HEK293 (cell line): ENCODE measurements around the gene C12orf57.

Experiments used
- CTCF ChIA-PET: fragments of 350-600 bp; formaldehyde crosslinking; extraction: SDS; loops from one replicate; lab custom pipeline; 2021; ENCODE audit warnings: antibody characterized with exemption; lab: Yijun Ruan, JAX
- POLR2A ChIA-PET: fragments of 300-600 bp; formaldehyde crosslinking; extraction: SDS; loops from one replicate; lab custom pipeline; 2020; ENCODE audit warnings: antibody characterized with exemption, inconsistent platforms; lab: Yijun Ruan, JAX
- H3K27ac ChIP-seq: fragments of 200-500 bp; sonication (Bioruptor generic); 2 replicates; pipeline ENCODE4 v1.5.1; 2014; ENCODE audit warnings: low read depth, low read length, control low read depth, inconsistent platforms; ENCODE audit errors: extremely low read depth
- H3K36me3 ChIP-seq, 2 experiments: fragments of 200-500 bp in 1 of 2; sonication (Bioruptor generic) in 1 of 2; 1 replicate in 1 of 2; 2 replicates in 1 of 2; pipeline ENCODE4 v1.5.1; 2014 to 2017; ENCODE audit warnings: inconsistent platforms in 2 of 2, low read length in 2 of 2; ENCODE audit not compliant: control insufficient read depth in 2 of 2, insufficient read depth in 1 of 2
- H3K4me1 ChIP-seq: fragments of 200-500 bp; sonication (Bioruptor generic); 2 replicates; pipeline ENCODE4 v1.5.1; 2014; ENCODE audit warnings: mild to moderate bottlenecking, low read length, inconsistent platforms; ENCODE audit not compliant: control insufficient read depth, insufficient read depth
- H3K4me3 ChIP-seq: 2 replicates; pipeline ENCODE4 v1.5.1; 2011; ENCODE audit warnings: low read depth, mild to moderate bottlenecking, control low read depth, low read length, moderate library complexity
- H3K9me3 ChIP-seq: fragments of 200-500 bp; sonication (Bioruptor generic); 2 replicates; pipeline ENCODE4 v1.5.1; 2014; ENCODE audit warnings: low read depth, low read length, inconsistent platforms; ENCODE audit not compliant: control insufficient read depth, insufficient read depth
- FEZF1 ChIP-seq: fragments of 450-650 bp; formaldehyde crosslinking; IDR thresholded peaks from 2 replicates; pipeline ENCODE4 v1.5.1; 2016; ENCODE audit warnings: missing biosample characterization, missing genetic modification characterization
- KLF1 ChIP-seq: fragments of 450-650 bp; formaldehyde crosslinking; IDR thresholded peaks from 2 replicates; pipeline ENCODE4 v1.5.1; 2016; ENCODE audit warnings: missing biosample characterization, missing genetic modification characterization
- OVOL3 ChIP-seq: fragments of 450-650 bp; formaldehyde crosslinking; IDR thresholded peaks from 2 replicates; pipeline ENCODE4 v1.5.1; 2016; ENCODE audit warnings: missing biosample characterization, missing genetic modification characterization
- PRDM2 ChIP-seq: fragments of 450-650 bp; formaldehyde crosslinking; IDR thresholded peaks from 2 replicates; pipeline ENCODE4 v1.5.1; 2016; ENCODE audit warnings: missing biosample characterization, missing genetic modification characterization, borderline replicate concordance
- SP2 ChIP-seq: fragments of 450-650 bp; formaldehyde crosslinking; IDR thresholded peaks from 2 replicates; pipeline ENCODE4 v1.5.1; 2016; ENCODE audit warnings: missing biosample characterization, missing genetic modification characterization
- WT1 ChIP-seq: fragments of 450-650 bp; formaldehyde crosslinking; IDR thresholded peaks from 2 replicates; pipeline ENCODE4 v1.5.1; 2016; ENCODE audit warnings: missing biosample characterization, missing genetic modification characterization
- ZBTB17 ChIP-seq: fragments of 450-650 bp; formaldehyde crosslinking; IDR thresholded peaks from 2 replicates; pipeline ENCODE4 v1.5.1; 2016; ENCODE audit warnings: missing biosample characterization, missing genetic modification characterization
- ZBTB20 ChIP-seq: fragments of 450-650 bp; formaldehyde crosslinking; IDR thresholded peaks from 2 replicates; pipeline ENCODE4 v1.5.1; 2016; ENCODE audit warnings: missing biosample characterization, missing genetic modification characterization
- ZEB2 ChIP-seq: fragments of 450-650 bp; formaldehyde crosslinking; IDR thresholded peaks from 2 replicates; pipeline ENCODE4 v1.5.1; 2016; ENCODE audit warnings: missing biosample characterization, missing genetic modification characterization
- ZFP37 ChIP-seq: fragments of 450-650 bp; formaldehyde crosslinking; IDR thresholded peaks from 2 replicates; pipeline ENCODE4 v1.5.1; 2016; ENCODE audit warnings: missing biosample characterization, missing genetic modification characterization
- ZFP69B ChIP-seq: fragments of 450-650 bp; formaldehyde crosslinking; IDR thresholded peaks from 2 replicates; pipeline ENCODE4 v1.5.1; 2016; ENCODE audit warnings: missing biosample characterization, missing genetic modification characterization
- ZNF10 ChIP-seq: fragments of 450-650 bp; formaldehyde crosslinking; IDR thresholded peaks from 2 replicates; pipeline ENCODE4 v1.5.1; 2017; ENCODE audit warnings: missing biosample characterization, missing genetic modification characterization
- ZNF114 ChIP-seq: fragments of 450-650 bp; formaldehyde crosslinking; IDR thresholded peaks from 2 replicates; pipeline ENCODE4 v1.5.0; 2017; ENCODE audit warnings: missing biosample characterization, missing genetic modification characterization
- ZNF146 ChIP-seq: fragments of 450-650 bp; formaldehyde crosslinking; IDR thresholded peaks from 2 replicates; pipeline ENCODE4 v1.5.1; 2016; ENCODE audit warnings: missing biosample characterization, missing genetic modification characterization
- ZNF266 ChIP-seq: fragments of 450-650 bp; formaldehyde crosslinking; IDR thresholded peaks from 2 replicates; pipeline ENCODE4 v1.5.1; 2016; ENCODE audit warnings: missing biosample characterization, missing genetic modification characterization, low read depth
- ZNF335 ChIP-seq: fragments of 450-650 bp; formaldehyde crosslinking; conservative IDR thresholded peaks from 2 replicates; pipeline ENCODE4 v1.5.1; 2016; ENCODE audit warnings: missing biosample characterization, missing genetic modification characterization
- ZNF548 ChIP-seq: fragments of 450-650 bp; formaldehyde crosslinking; IDR thresholded peaks from 2 replicates; pipeline ENCODE4 v1.5.1; 2016; ENCODE audit warnings: missing biosample characterization, missing genetic modification characterization
- ZNF610 ChIP-seq: fragments of 450-650 bp; formaldehyde crosslinking; IDR thresholded peaks from 2 replicates; pipeline ENCODE4 v1.5.1; 2016; ENCODE audit warnings: missing biosample characterization, missing genetic modification characterization, borderline replicate concordance
- ZNF677 ChIP-seq: fragments of 450-650 bp; IDR thresholded peaks from 2 replicates; pipeline ENCODE4 v1.5.0; 2018; ENCODE audit warnings: missing biosample characterization, mild to moderate bottlenecking, missing genetic modification characterization, moderate library complexity
- ZNF768 ChIP-seq: fragments of 450-650 bp; formaldehyde crosslinking; IDR thresholded peaks from 2 replicates; pipeline ENCODE4 v1.5.1; 2018; ENCODE audit warnings: missing biosample characterization, mild to moderate bottlenecking, missing genetic modification characterization
- ZNF776 ChIP-seq: fragments of 450-650 bp; formaldehyde crosslinking; IDR thresholded peaks from 2 replicates; pipeline ENCODE4 v1.5.0; 2017; ENCODE audit warnings: missing biosample characterization, missing genetic modification characterization, borderline replicate concordance
- ZSCAN18 ChIP-seq: fragments of 450-650 bp; formaldehyde crosslinking; IDR thresholded peaks from 2 replicates; pipeline ENCODE4 v1.5.1; 2016; ENCODE audit warnings: missing biosample characterization, missing genetic modification characterization
- TF ChIP-seq, protein P1 (sequence below): fragments of 450-650 bp; formaldehyde crosslinking; IDR thresholded peaks from 2 replicates; pipeline ENCODE4 v1.5.1; 2017; ENCODE audit warnings: missing biosample characterization, missing genetic modification characterization
- TF ChIP-seq, protein P2 (sequence below): fragments of 450-650 bp; formaldehyde crosslinking; IDR thresholded peaks from 2 replicates; pipeline ENCODE4 v1.5.1; 2016; ENCODE audit warnings: missing biosample characterization, missing genetic modification characterization, borderline replicate concordance

C12orf57 gene

GRCh38 chr12:6943389-6943721 is 467 bp upstream of the C12orf57 start:
- ChIA-PET POLR2A (interaction anchor here (0.7 to 4.9 kb wide), 33 partner anchors 9 to 409 kb away, joined by 3 to 99 read pairs (median 5); partner anchors contain the start of genes C1RL, CDCA3, COPS7A and ENO2), CTCF (interaction anchor here (0.8 to 6.8 kb wide), 18 partner anchors 10 to 323 kb away, joined by 3 to 138 read pairs (median 6); partner anchors contain the start of genes C1R, C1RL and SPSB2)
- Histone ChIP-seq H3K36me3 (peaks cover 10 to 42% of the 10 kb centered on the region in 2 experiments; a peak in 2 of 3 replicates), H3K9me3 (no peaks in the 10 kb centered on the region), H3K4me1 (peaks cover 14% of the 10 kb centered on the region), H3K27ac (peak overlapping the region; percentile 87), H3K4me3 (peak overlapping the region; percentile 61)
- TF ChIP-seq, protein P1, sequence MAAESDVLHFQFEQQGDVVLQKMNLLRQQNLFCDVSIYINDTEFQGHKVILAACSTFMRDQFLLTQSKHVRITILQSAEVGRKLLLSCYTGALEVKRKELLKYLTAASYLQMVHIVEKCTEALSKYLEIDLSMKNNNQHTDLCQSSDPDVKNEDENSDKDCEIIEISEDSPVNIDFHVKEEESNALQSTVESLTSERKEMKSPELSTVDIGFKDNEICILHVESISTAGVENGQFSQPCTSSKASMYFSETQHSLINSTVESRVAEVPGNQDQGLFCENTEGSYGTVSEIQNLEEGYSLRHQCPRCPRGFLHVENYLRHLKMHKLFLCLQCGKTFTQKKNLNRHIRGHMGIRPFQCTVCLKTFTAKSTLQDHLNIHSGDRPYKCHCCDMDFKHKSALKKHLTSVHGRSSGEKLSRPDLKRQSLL (tag by site-specific recombination) = peak; percentile 88
- TF ChIP-seq SP2 (no peak), PRDM2 (tag by site-specific recombination) (no peak), ZBTB17 (tag by site-specific recombination) (peak; percentile 74), ZBTB20 (tag by site-specific recombination) (peak; percentile 97)

DNA sequence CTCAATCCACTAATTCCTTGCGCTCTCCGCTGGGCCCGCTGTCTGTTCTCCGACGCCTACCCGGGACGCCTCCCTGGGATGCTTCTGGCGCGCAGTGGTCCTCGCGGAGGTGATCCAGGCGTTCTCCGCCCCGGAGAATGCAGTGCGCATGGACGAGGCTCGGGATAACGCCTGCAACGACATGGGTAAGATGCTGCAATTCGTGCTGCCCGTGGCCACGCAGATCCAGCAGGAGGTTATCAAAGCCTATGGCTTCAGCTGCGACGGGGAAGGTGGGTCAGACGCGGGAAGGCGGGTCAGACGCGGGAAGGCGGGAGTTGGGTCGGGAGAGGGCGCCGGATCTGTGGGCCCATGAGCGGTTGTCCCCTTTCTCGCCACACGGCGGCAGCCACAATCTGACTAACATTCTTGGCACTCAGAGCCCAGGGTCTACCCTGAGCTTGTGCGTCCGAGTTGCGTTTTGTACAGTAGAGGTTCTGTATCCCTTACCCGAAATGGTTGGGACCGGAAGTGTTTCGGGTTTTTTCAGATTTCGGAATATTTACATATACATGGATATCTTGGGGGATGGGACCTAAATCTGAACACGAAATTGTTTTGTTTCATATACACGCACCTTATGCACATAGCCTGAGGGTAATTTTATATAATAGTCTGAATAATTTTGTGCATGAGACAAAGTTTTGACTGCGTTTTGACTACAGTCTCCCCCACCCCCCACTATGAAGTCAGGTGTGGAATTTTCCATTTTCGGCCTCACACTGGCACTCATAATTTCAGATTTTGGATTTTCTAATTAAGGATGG is 762 bp downstream of the C12orf57 start:
- Histone ChIP-seq H3K4me1 (peaks cover 14% of the 10 kb centered on the region), H3K27ac (peak overlapping the region; percentile 87), H3K9me3 (no peaks in the 10 kb centered on the region), H3K36me3 (peaks cover 3 to 30% of the 10 kb centered on the region in 2 experiments; a peak in 2 of 3 replicates), H3K4me3 (peak overlapping the region; percentile 61)
- ChIA-PET POLR2A (interaction anchor here (0.6 to 4.9 kb wide), 35 partner anchors 10 to 255 kb away, joined by 3 to 99 read pairs (median 5); partner anchors contain the start of genes C1RL, CDCA3, CLSTN3 and COPS7A), CTCF (interaction anchor here (0.6 to 6.8 kb wide), 27 partner anchors 9 to 956 kb away, joined by 3 to 138 read pairs (median 6); partner anchors contain the start of genes C1R and C1RL)
- TF ChIP-seq ZNF10 (tag by site-specific recombination) (peak; percentile 50; the same call in 1 of the 2 replicates), ZNF114 (no peak), ZNF610 (0 out of 2 replicates have a peak, but pooled peaks have one; percentile 11), ZNF776 (tag by site-specific recombination) (no peak; the same call in 1 of the 2 replicates), ZNF266 (tag by site-specific recombination) (no peak), ZNF768 (no peak; the same call in 1 of the 2 replicates), KLF1 (tag by site-specific recombination) (no peak; the same call in 1 of the 2 replicates), WT1 (no peak), ZNF146 (tag by site-specific recombination) (peak; percentile 3; the same call in 1 of the 2 replicates), ZFP69B (tag by site-specific recombination) (peak; percentile 98), ZNF548 (tag by site-specific recombination) (peak; percentile 72; the same call in 1 of the 2 replicates), ZNF335 (peak; percentile 95), FEZF1 (tag by site-specific recombination) (no peak; the same call in 1 of the 2 replicates), ZEB2 (tag by site-specific recombination) (peak; percentile 97), ZFP37 (tag by site-specific recombination) (peak; percentile 92), OVOL3 (tag by site-specific recombination) (0 out of 2 replicates have a peak, but pooled peaks have one; percentile 3), ZNF677 (tag by site-specific recombination) (no peak), ZSCAN18 (tag by site-specific recombination) (no peak)
- TF ChIP-seq, protein P2, sequence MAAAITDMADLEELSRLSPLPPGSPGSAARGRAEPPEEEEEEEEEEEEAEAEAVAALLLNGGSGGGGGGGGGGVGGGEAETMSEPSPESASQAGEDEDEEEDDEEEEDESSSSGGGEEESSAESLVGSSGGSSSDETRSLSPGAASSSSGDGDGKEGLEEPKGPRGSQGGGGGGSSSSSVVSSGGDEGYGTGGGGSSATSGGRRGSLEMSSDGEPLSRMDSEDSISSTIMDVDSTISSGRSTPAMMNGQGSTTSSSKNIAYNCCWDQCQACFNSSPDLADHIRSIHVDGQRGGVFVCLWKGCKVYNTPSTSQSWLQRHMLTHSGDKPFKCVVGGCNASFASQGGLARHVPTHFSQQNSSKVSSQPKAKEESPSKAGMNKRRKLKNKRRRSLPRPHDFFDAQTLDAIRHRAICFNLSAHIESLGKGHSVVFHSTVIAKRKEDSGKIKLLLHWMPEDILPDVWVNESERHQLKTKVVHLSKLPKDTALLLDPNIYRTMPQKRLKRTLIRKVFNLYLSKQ = no peak
